H1 (cell line): ENCODE data around the gene TMEM132A. TPM values are rescaled to one million over a fixed set of nuclear protein-coding genes. Genes with fewer than 3 reads are reported as not detected.

Source experiments
- CTCF ChIA-PET: fragments of 300-600 bp; sonication (Branson Sonifier 250); formaldehyde crosslinking; loops from one replicate; lab custom pipeline; 2021; ENCODE audit not compliant: partially characterized antibody; lab: Charles Lee
- POLR2A ChIA-PET: fragments of 300-600 bp; sonication (Branson Sonifier 250); formaldehyde crosslinking; loops from one replicate; lab custom pipeline; 2021; ENCODE audit warnings: inconsistent platforms; ENCODE audit not compliant: partially characterized antibody; lab: Charles Lee
- DNase-seq, 2 experiments: peaks; one replicate each; pipeline versions ENCODE4 v3.0.0 to v3.0.0-alpha.2; 2010 to 2022; ENCODE audit warnings: low spot score in 2 of 2, low read depth in 1 of 2, mixed read lengths in 1 of 2
- FAIRE-seq: peaks from 2 replicates; lab custom pipeline; 2011; peaks lifted over from hg19 to GRCh38; lab: Jason Lieb, UNC
- H2AFZ ChIP-seq: 2 replicates; pipeline ENCODE4 v1.8.1; 2012; ENCODE audit warnings: low read length, inconsistent platforms
- H2AK5ac ChIP-seq: 2 replicates; pipeline ENCODE4 v1.6.1; 2013; ENCODE audit warnings: low read depth, low read length
- H2BK120ac ChIP-seq: replicated peaks from 2 replicates; pipeline ENCODE3; 2013; ENCODE audit warnings: low read depth, low read length, inconsistent platforms
- H2BK12ac ChIP-seq: 2 replicates; pipeline ENCODE4 v1.6.1; 2013; ENCODE audit warnings: low read depth, low read length
- H2BK15ac ChIP-seq: 2 replicates; pipeline ENCODE4 v1.6.1; 2013; ENCODE audit warnings: low read length
- H2BK20ac ChIP-seq: 2 replicates; pipeline ENCODE4 v1.6.1; 2013; ENCODE audit warnings: low read length
- H2BK5ac ChIP-seq: 2 replicates; pipeline ENCODE4 v1.6.1; 2013; ENCODE audit warnings: low read depth, low read length
- H3K14ac ChIP-seq: 2 replicates; pipeline ENCODE4 v1.6.1; 2013; ENCODE audit warnings: inconsistent platforms; ENCODE audit not compliant: insufficient read length
- H3K18ac ChIP-seq: 2 replicates; pipeline ENCODE4 v1.6.1; 2013; ENCODE audit warnings: low read length; ENCODE audit errors: extremely low read depth
- H3K23ac ChIP-seq: 2 replicates; pipeline ENCODE4 v1.6.1; 2013; ENCODE audit warnings: inconsistent platforms; ENCODE audit not compliant: insufficient read length
- H3K23me2 ChIP-seq: 2 replicates; pipeline ENCODE4 v1.6.1; 2013; ENCODE audit warnings: low read depth, low read length
- H3K27ac ChIP-seq: 2 replicates; pipeline ENCODE4 v1.6.1; 2011; ENCODE audit warnings: low read depth, low read length, inconsistent platforms
- H3K27me3 ChIP-seq, 4 experiments: replicated peaks in 1 of 4; 1 replicate in 1 of 4; 2 replicates in 3 of 4; pipeline versions ENCODE4 v1.6.1 to v1.8.1; 2011 to 2013; ENCODE audit warnings: low read length in 3 of 4, mild to moderate bottlenecking in 3 of 4, inconsistent platforms in 2 of 4, mixed read lengths in 2 of 4, moderate library complexity in 1 of 4; ENCODE audit not compliant: control insufficient read depth in 3 of 4, insufficient read depth in 3 of 4; ENCODE audit errors: extremely low read depth in 1 of 4
- H3K36me3 ChIP-seq, 4 experiments: 2 replicates each; pipeline versions ENCODE4 v1.6.1 to v1.8.1; 2011 to 2013; ENCODE audit warnings: mild to moderate bottlenecking in 4 of 4, low read length in 3 of 4, moderate library complexity in 2 of 4, control low read depth in 1 of 4, inconsistent platforms in 1 of 4; ENCODE audit not compliant: insufficient read depth in 4 of 4, control insufficient read depth in 2 of 4
- H3K4ac ChIP-seq: replicated peaks from 2 replicates; pipeline ENCODE3; 2013; ENCODE audit warnings: low read length, low read depth, mixed read lengths, inconsistent platforms; ENCODE audit not compliant: insufficient read length
- H3K4me1 ChIP-seq, 4 experiments: replicated peaks in 1 of 4; 1 replicate in 1 of 4; 2 replicates in 3 of 4; pipeline versions ENCODE4 v1.6.1 to v1.8.1; 2011 to 2013; ENCODE audit warnings: low read length in 3 of 4, inconsistent platforms in 2 of 4, mixed read lengths in 1 of 4; ENCODE audit not compliant: insufficient read depth in 4 of 4, control insufficient read depth in 3 of 4
- H3K4me2 ChIP-seq, 2 experiments: 2 replicates each; pipeline versions ENCODE4 v1.6.1 to v1.8.1; 2011 to 2013; ENCODE audit warnings: low read depth in 2 of 2, low read length in 2 of 2, control low read depth in 1 of 2, inconsistent platforms in 1 of 2, mild to moderate bottlenecking in 1 of 2; ENCODE audit not compliant: insufficient read depth in 1 of 2
- H3K4me3 ChIP-seq, 4 experiments: fragments of 200-600, 300-600 bp in 1 of 4; sonication (generic), shearing (Covaris generic), sonication (Bioruptor Twin) in 1 of 4; 2 replicates each; pipeline versions ENCODE4 v1.5.1 to v1.8.1; 2011 to 2016; ENCODE audit warnings: low read length in 4 of 4, low read depth in 3 of 4, control low read depth in 2 of 4, inconsistent platforms in 2 of 4, mild to moderate bottlenecking in 2 of 4, mixed read lengths in 1 of 4, moderate library complexity in 1 of 4; ENCODE audit not compliant: insufficient read depth in 2 of 4; ENCODE audit errors: extremely low read depth in 1 of 4
- H3K56ac ChIP-seq: replicated peaks from 2 replicates; pipeline ENCODE3; 2013; ENCODE audit warnings: low read depth, mild to moderate bottlenecking, mixed read lengths, low read length, inconsistent platforms; ENCODE audit not compliant: insufficient read length
- H3K79me1 ChIP-seq: 2 replicates; pipeline ENCODE4 v1.6.1; 2013; ENCODE audit warnings: low read depth, low read length, control low read depth
- H3K79me2 ChIP-seq, 2 experiments: 2 replicates each; pipeline versions ENCODE4 v1.6.1 to v1.8.1; 2012 to 2013; ENCODE audit warnings: low read length in 2 of 2, mild to moderate bottlenecking in 2 of 2, inconsistent platforms in 1 of 2; ENCODE audit not compliant: insufficient read depth in 2 of 2, control insufficient read depth in 1 of 2
- H3K9ac ChIP-seq, 4 experiments: replicated peaks in 1 of 4; 1 replicate in 1 of 4; 2 replicates in 3 of 4; pipeline versions ENCODE4 v1.6.1 to v1.8.1; 2011 to 2013; ENCODE audit warnings: low read depth in 3 of 4, low read length in 3 of 4, control low read depth in 2 of 4, mild to moderate bottlenecking in 2 of 4, moderate library complexity in 2 of 4, inconsistent platforms in 1 of 4; ENCODE audit errors: extremely low read depth in 1 of 4
- H3K9me3 ChIP-seq, 2 experiments: 2 replicates each; pipeline versions ENCODE4 v1.6.1 to v1.8.1; 2012 to 2013; ENCODE audit warnings: mild to moderate bottlenecking in 2 of 2, moderate library complexity in 2 of 2, control low read depth in 1 of 2, inconsistent platforms in 1 of 2, low read depth in 1 of 2, low read length in 1 of 2, mixed read lengths in 1 of 2; ENCODE audit not compliant: insufficient read depth in 2 of 2
- H4K20me1 ChIP-seq, 2 experiments: replicated peaks in 1 of 2; 2 replicates each; pipeline versions ENCODE3 to v1.8.1; 2011 to 2013; ENCODE audit warnings: inconsistent platforms in 2 of 2, low read length in 2 of 2, mild to moderate bottlenecking in 1 of 2; ENCODE audit not compliant: insufficient read depth in 2 of 2, control insufficient read depth in 1 of 2
- H4K5ac ChIP-seq: 2 replicates; pipeline ENCODE4 v1.6.1; 2013; ENCODE audit warnings: low read length, low read depth, mixed read lengths, inconsistent platforms; ENCODE audit not compliant: insufficient read length
- H4K8ac ChIP-seq: 2 replicates; pipeline ENCODE4 v1.8.0; 2013; ENCODE audit warnings: mild to moderate bottlenecking, moderate library complexity, low read length, inconsistent platforms; ENCODE audit not compliant: insufficient read depth; ENCODE audit errors: extremely low read depth
- H4K91ac ChIP-seq: replicated peaks from 2 replicates; pipeline ENCODE3; 2013; ENCODE audit warnings: low read length, mixed read lengths, inconsistent platforms; ENCODE audit not compliant: insufficient read length
- BCL11A ChIP-seq, 2 experiments: IDR thresholded peaks; one replicate each; pipeline ENCODE4 v1.6.1; 2011; ENCODE audit warnings: low read depth in 2 of 2, low read length in 2 of 2, mild to moderate bottlenecking in 2 of 2
- GABPA ChIP-seq: IDR thresholded peaks from 2 replicates; pipeline ENCODE4 v1.6.1; 2011; ENCODE audit warnings: mild to moderate bottlenecking, low read length, moderate library complexity, borderline replicate concordance; ENCODE audit not compliant: insufficient read depth
- POLR2AphosphoS5 ChIP-seq: IDR thresholded peaks from 2 replicates; pipeline ENCODE4 v1.6.1; 2011; ENCODE audit warnings: low read depth, low read length
- WGBS, 2 experiments: shearing (Covaris generic) in 1 of 2; methylation state at CpG; one replicate each; pipeline versions ENCODE4 v1.1.6 to v1.1.7; 2013 to 2015; ENCODE audit warnings: low lambda C conversion rate in 2 of 2, mixed read lengths in 2 of 2, inconsistent platforms in 1 of 2, low coverage in 1 of 2, missing lambda C conversion rate in 1 of 2; ENCODE audit not compliant: insufficient replicate concordance in 2 of 2, insufficient coverage in 1 of 2, insufficient read length in 1 of 2; ENCODE audit errors: extremely low coverage in 1 of 2, missing lambda C conversion rate in 1 of 2; 5-methylcytosine and 5-hydroxymethylcytosine counted together
- polyA plus RNA-seq, 7 experiments: library from polyadenylated mRNA; depleted of rRNA in 3 of 7; stranded (reverse) in 5 of 7; unstranded in 2 of 7; fragments of >200 nt in 5 of 7; fragments of 200-250 nt in 2 of 7; gene quantifications; 1 replicate in 5 of 7; 2 replicates in 1 of 7; 4 replicates in 1 of 7; pipeline versions ENCODE4 v1.2.1 to v1.2.3, GENCODE V29; 2011 to 2013; ENCODE audit warnings: missing spikeins in 2 of 7, mixed read lengths in 2 of 7
- total RNA-seq: library from RNA; stranded (reverse); fragmentation: NEBNext Ultra II Directional; extraction: Animal tissue kit (Norgen Biotek cat#: 25700); gene quantifications from 2 replicates; pipeline ENCODE4 v1.2.1, GENCODE V29; 2021
- TF ChIP-seq, protein P1 (sequence below): IDR thresholded peaks from 2 replicates; pipeline ENCODE4 v1.6.1; 2012; ENCODE audit warnings: inconsistent platforms
- TF ChIP-seq, protein P2 (sequence below): IDR thresholded peaks from 2 replicates; pipeline ENCODE4 v1.6.1; 2012; ENCODE audit warnings: inconsistent platforms

Gene TMEM132A
- total and polyA plus RNA-seq, 2 of the 8 experiments (the other 6 are each of a cell fraction or from before 2014, with no cell fraction given) = 46.6 to 97.9 TPM

DNA sequence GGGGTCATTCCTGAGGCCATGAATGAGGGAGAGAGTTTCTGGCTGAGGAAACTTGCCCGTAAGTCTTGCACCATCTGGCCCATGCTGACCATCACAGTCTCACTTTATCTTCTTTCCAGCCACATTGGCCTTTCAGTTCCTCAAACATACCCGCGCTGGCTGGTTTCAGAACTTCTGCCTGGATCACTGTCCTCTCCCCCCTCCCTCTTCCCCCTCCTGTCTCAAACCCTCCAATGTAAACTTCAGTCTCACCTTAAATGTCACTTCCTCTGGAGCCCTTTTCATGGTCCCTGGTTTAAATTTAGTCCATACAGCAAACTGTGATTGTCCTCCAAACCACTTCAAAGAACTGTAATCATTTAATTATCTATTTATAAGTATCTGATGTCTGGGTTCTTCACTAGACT is 14.0 kb upstream of the TMEM132A start:
- Histone ChIP-seq H3K27ac (no peak overlapping the region), H3K9me3 (no peaks in the 10 kb centered on the region), H3K14ac (no peak overlapping the region), H3K4me3 (no peak overlapping the region), H3K18ac (no peak overlapping the region), H2BK5ac (no peak overlapping the region), H4K91ac (no peak overlapping the region), H4K20me1 (peaks cover under 1 to 2% of the 10 kb centered on the region in 2 experiments), H2BK12ac (no peak overlapping the region), H3K4me1 (peaks cover 4 to 17% (median 11%) of the 10 kb centered on the region in 4 experiments), H3K4ac (no peak overlapping the region), H2BK15ac (no peak overlapping the region), H3K79me2 (peaks cover 7% of the 10 kb centered on the region in 2 experiments), H3K9ac (no peak overlapping the region), H3K27me3 (peaks cover 0 to 2% (median 0%) of the 10 kb centered on the region in 4 experiments; a peak in 1 of 7 replicates), H3K36me3 (no peaks in the 10 kb centered on the region), H4K8ac (no peak overlapping the region), H3K4me2 (no peak overlapping the region), H3K56ac (no peak overlapping the region), H2BK120ac (no peak overlapping the region), H2BK20ac (no peak overlapping the region), H3K79me1 (no peaks in the 10 kb centered on the region; the same call in 1 of the 2 replicates), H2AK5ac (no peak overlapping the region), H4K5ac (no peak overlapping the region), H3K23ac (no peak overlapping the region), H3K23me2 (peaks cover 10% of the 10 kb centered on the region), H2AFZ (no peak overlapping the region)
- DNase-seq (no peak), FAIRE-seq (no peak)
- ChIA-PET POLR2A (no interaction called here), CTCF (no interaction called here)
- TF ChIP-seq BCL11A (IDR thresholded peaks at IDR 0.05; ENCODE audit: low read depth in 2 of 2, low read length in 2 of 2) (no peak), POLR2AphosphoS5 (no peak), GABPA (no peak)
- TF ChIP-seq, protein P1, sequence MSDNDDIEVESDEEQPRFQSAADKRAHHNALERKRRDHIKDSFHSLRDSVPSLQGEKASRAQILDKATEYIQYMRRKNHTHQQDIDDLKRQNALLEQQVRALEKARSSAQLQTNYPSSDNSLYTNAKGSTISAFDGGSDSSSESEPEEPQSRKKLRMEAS = no peak
- TF ChIP-seq, protein P2, sequence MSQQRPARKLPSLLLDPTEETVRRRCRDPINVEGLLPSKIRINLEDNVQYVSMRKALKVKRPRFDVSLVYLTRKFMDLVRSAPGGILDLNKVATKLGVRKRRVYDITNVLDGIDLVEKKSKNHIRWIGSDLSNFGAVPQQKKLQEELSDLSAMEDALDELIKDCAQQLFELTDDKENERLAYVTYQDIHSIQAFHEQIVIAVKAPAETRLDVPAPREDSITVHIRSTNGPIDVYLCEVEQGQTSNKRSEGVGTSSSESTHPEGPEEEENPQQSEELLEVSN = no peak
- 74% methylated on average over 3 of the region's 3 CpGs; no CpG with 5 or more reads in 1 of the 2 experiments for WGBS, 2 experiments
